IMR-90 (cell line): ENCODE measurements around the gene FNBP1.

ENCODE experiments used
- BHLHE40 ChIP-seq: fragments of 150-350 bp; IDR thresholded peaks from 2 replicates; pipeline ENCODE4 v1.6.1; 2016; ENCODE audit warnings: mild to moderate bottlenecking, low read depth, low read length
- MAFK ChIP-seq: IDR thresholded peaks from 2 replicates; pipeline ENCODE4 v1.6.1; 2012; ENCODE audit warnings: low read depth, low read length, improper control_type of control experiment
- TF ChIP-seq, protein P1 (sequence below): fragments of 150-350 bp; IDR thresholded peaks from 2 replicates; pipeline ENCODE4 v1.6.1; 2017; ENCODE audit warnings: mild to moderate bottlenecking, antibody characterized with exemption, low read length, low read depth

DNA sequence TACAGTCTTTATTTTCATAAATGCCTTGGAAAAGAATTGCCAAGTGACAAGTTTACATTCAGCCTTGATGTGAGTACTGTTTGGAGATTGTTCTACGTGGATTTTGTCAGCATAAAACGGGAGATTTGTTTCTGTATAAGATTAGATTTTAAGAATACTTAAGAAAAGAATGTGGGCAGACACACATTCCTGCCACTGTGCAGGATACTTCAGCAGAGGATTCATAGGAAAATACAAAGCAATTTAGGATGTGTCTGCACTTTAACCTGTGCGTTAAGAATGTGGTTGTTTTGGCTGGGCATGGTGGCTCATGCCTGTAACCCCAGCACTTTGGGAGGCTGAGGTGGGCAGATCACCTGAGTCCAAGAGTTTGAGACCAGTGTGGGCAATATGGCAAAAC, 47.9 kb upstream of the FNBP1 start:
- TF ChIP-seq, protein P1, sequence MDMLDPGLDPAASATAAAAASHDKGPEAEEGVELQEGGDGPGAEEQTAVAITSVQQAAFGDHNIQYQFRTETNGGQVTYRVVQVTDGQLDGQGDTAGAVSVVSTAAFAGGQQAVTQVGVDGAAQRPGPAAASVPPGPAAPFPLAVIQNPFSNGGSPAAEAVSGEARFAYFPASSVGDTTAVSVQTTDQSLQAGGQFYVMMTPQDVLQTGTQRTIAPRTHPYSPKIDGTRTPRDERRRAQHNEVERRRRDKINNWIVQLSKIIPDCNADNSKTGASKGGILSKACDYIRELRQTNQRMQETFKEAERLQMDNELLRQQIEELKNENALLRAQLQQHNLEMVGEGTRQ: no peak
- TF ChIP-seq MAFK: no peak
- no peak for TF ChIP-seq BHLHE40
